CD4-positive, alpha-beta T cell treated with Interleukin-17A for 4 hours (primary cell): ENCODE data around the gene ANKRD24.
"Not testable (repeated sequence)": the region's sequence is repeated elsewhere in the genome, so short reads cannot be mapped to it uniquely, and the experiment has no call there.

ENCODE experiments used
- DNase-seq: peaks from one replicate; pipeline ENCODE4 v3.0.0-alpha.2; 2020; ENCODE audit warnings: mixed read lengths

ANKRD24 gene

GRCh38 chr19:4233282-4233853 is 50.9 kb downstream of the ANKRD24 start:
- DNase-seq, result peak; percentile 75

GRCh38 chr19:4234142-4234861 is 51.8 kb downstream of the ANKRD24 start:
- no peak for DNase-seq

- DNase-seq, result no peak
These were observed 52.3 kb downstream of the ANKRD24 start for GRCh38 chr19:4234862-4235201.

GRCh38 chr19:4237510-4237909 is 55.0 kb downstream of the ANKRD24 start:
- not testable (repeated sequence) for DNase-seq

- DNase-seq, result no peak
These were observed 56.3 kb downstream of the ANKRD24 start for GRCh38 chr19:4238831-4239230.

GRCh38 chr19:4241824-4242430 is 59.4 kb downstream of the ANKRD24 start:
- no peak for DNase-seq

GRCh38 chr19:4245938-4246337 is 63.4 kb downstream of the ANKRD24 start:
- DNase-seq, result not testable (repeated sequence)

GRCh38 chr19:4246767-4247593 is 64.5 kb downstream of the ANKRD24 start, which contains the start of gene YJU2:
Gene YJU2 (plus strand): TSS chr19:4247080. CDS start chr19:4247147, 67 bp downstream.
- peak; percentile 99 for DNase-seq

- no peak for DNase-seq
These were observed 74.1 kb downstream of the ANKRD24 start for GRCh38 chr19:4256563-4256962.

- DNase-seq, result no peak
These were observed 74.5 kb downstream of the ANKRD24 start for GRCh38 chr19:4257025-4257424.

GRCh38 chr19:4258181-4258580 is 75.7 kb downstream of the ANKRD24 start:
- no peak for DNase-seq

GRCh38 chr19:4260613-4261191 is 78.2 kb downstream of the ANKRD24 start:
- no peak for DNase-seq

- no peak for DNase-seq
These were observed 82.3 kb downstream of the ANKRD24 start for GRCh38 chr19:4264812-4265211.

GRCh38 chr19:4266253-4267000 is 83.9 kb downstream of the ANKRD24 start:
- DNase-seq, result no peak

GRCh38 chr19:4267101-4267900 is 84.8 kb downstream of the ANKRD24 start:
- DNase-seq, result peak; percentile 75

- no peak for DNase-seq
These were observed 85.7 kb downstream of the ANKRD24 start for GRCh38 chr19:4267901-4268815.

GRCh38 chr19:4268816-4269430 is 86.4 kb downstream of the ANKRD24 start:
- no peak for DNase-seq

GRCh38 chr19:4272894-4273293 is 90.4 kb downstream of the ANKRD24 start:
- DNase-seq, result no peak

GRCh38 chr19:4274321-4274686 is 91.8 kb downstream of the ANKRD24 start:
- not testable (repeated sequence) for DNase-seq
